T-cell (primary cell): ENCODE data around the gene AVL9. TPM values are rescaled to one million over a fixed set of nuclear protein-coding genes. Genes with fewer than 3 reads are reported as not detected.
"Not testable (repeated sequence)": the region's sequence is repeated elsewhere in the genome, so short reads cannot be mapped to it uniquely, and the experiment has no call there.

Experiments used
- ATAC-seq, 4 experiments: fragments of 200-7000 bp in 3 of 4; fragments of 150-1000 bp in 1 of 4; cut with Tn5 transposase; replicated peaks in 1 of 4; 1 replicate in 3 of 4; 2 replicates in 1 of 4; pipeline ENCODE4 v1.10.0; 2021; ENCODE audit warnings: moderate library complexity in 3 of 4, mild to moderate bottlenecking in 2 of 4, moderate number of reproducible peaks in 1 of 4
- CTCF ChIA-PET, 2 donors: fragments of 300-600 bp; sonication (Branson Sonifier 250); formaldehyde crosslinking; loops; one replicate each; lab custom pipeline; 2022; ENCODE audit warnings: antibody characterized with exemption in 2 of 2; lab: Charles Lee
- POLR2A ChIA-PET, 2 donors: fragments of 300-600 bp; sonication (Branson Sonifier 250); formaldehyde crosslinking; loops; one replicate each; lab custom pipeline; 2022; ENCODE audit warnings: antibody characterized with exemption in 2 of 2; lab: Charles Lee
- DNase-seq, 35 experiments: peaks; one replicate each; pipeline versions ENCODE4 v3.0.0 to v3.0.0-alpha.2; 2013 to 2023
- H3K27ac ChIP-seq: one replicate; pipeline ENCODE4 v1.5.1; 2013; ENCODE audit warnings: low read length
- H3K27me3 ChIP-seq, 2 experiments: replicated peaks in 1 of 2; 1 replicate in 1 of 2; 2 replicates in 1 of 2; pipeline versions ENCODE4 v1.6.1 to v1.7.0; 2013; ENCODE audit warnings: low read length in 1 of 2, mixed read lengths in 1 of 2; ENCODE audit not compliant: control insufficient read depth in 2 of 2, insufficient read depth in 2 of 2; ENCODE audit errors: extremely low read depth in 1 of 2
- H3K36me3 ChIP-seq, 2 donors: 1 replicate in 1 of 2; 2 replicates in 1 of 2; pipeline versions ENCODE4 v1.6.1 to v1.7.0; 2013; ENCODE audit warnings: low read length in 1 of 2; ENCODE audit not compliant: control insufficient read depth in 2 of 2, insufficient read depth in 1 of 2; ENCODE audit errors: extremely low read depth in 1 of 2
- H3K4me1 ChIP-seq, 2 experiments: 1 replicate in 1 of 2; 2 replicates in 1 of 2; pipeline versions ENCODE4 v1.6.1 to v1.7.0; 2013; ENCODE audit warnings: low read length in 2 of 2, mixed read lengths in 1 of 2; ENCODE audit not compliant: insufficient read depth in 2 of 2, control insufficient read depth in 1 of 2; ENCODE audit errors: extremely low read depth in 1 of 2
- H3K4me3 ChIP-seq, 2 donors: 1 replicate in 1 of 2; 2 replicates in 1 of 2; pipeline versions ENCODE4 v1.5.1 to v1.7.0; 2013; ENCODE audit warnings: mild to moderate bottlenecking in 2 of 2, low read length in 1 of 2, moderate library complexity in 1 of 2; ENCODE audit not compliant: control insufficient read depth in 1 of 2; ENCODE audit errors: extremely low read depth in 1 of 2
- H3K9me3 ChIP-seq: 2 replicates; pipeline ENCODE4 v1.7.0; 2013
- H3K27ac Mint-ChIP-seq, 2 donors: one replicate each; pipeline ENCODE4 v1.8.0; 2020 to 2021; ENCODE audit warnings: mild to moderate bottlenecking in 2 of 2, mixed read lengths in 2 of 2
- H3K27me3 Mint-ChIP-seq, 2 donors: one replicate each; pipeline ENCODE4 v1.8.0; 2021 to 2022; ENCODE audit warnings: mixed read lengths in 2 of 2
- H3K36me3 Mint-ChIP-seq: one replicate; pipeline ENCODE4 v1.8.0; 2021; ENCODE audit warnings: mixed read lengths
- H3K4me1 Mint-ChIP-seq, 3 donors: one replicate each; pipeline ENCODE4 v1.8.0; 2020 to 2022; ENCODE audit warnings: mixed read lengths in 3 of 3, mild to moderate bottlenecking in 1 of 3
- H3K4me3 Mint-ChIP-seq, 3 donors: one replicate each; pipeline ENCODE4 v1.8.0; 2020 to 2022; ENCODE audit warnings: mild to moderate bottlenecking in 3 of 3, mixed read lengths in 3 of 3, moderate library complexity in 3 of 3
- H3K9me3 Mint-ChIP-seq, 3 donors: one replicate each; pipeline ENCODE4 v1.8.0; 2020 to 2022; ENCODE audit warnings: mixed read lengths in 3 of 3
- WGBS: methylation state at CpG from one replicate; pipeline ENCODE4 v1.1.5; 2013; ENCODE audit warnings: missing lambda C conversion rate; ENCODE audit not compliant: insufficient coverage; 5-methylcytosine and 5-hydroxymethylcytosine counted together
- total RNA-seq, 35 experiments: library from RNA in 6 of 35; stranded (reverse) in 6 of 35; fragments of 120-200 nt in 1 of 35; gene quantifications; one replicate each; pipeline versions ENCODE4 v1.2.1 to v1.2.4 and lab custom pipeline; 2013 to 2026

AVL9 gene
- total RNA-seq, 5 donors from 2014 or later (not counting 1 experiment from before 2014, with no cell fraction given), result 39.3 to 44.9 (median 39.7) TPM

GRCh38 chr7:32489788-32490126 is 5.5 kb upstream of the AVL9 start:
- Histone ChIP-seq H3K27me3 (no peaks in the 10 kb centered on the region), H3K4me3 (peak overlapping the region; percentile 67 to 91), H3K27ac (peak overlapping the region; percentile 83), H3K36me3 (peaks cover 0 to 9% of the 10 kb centered on the region in 2 donors), H3K9me3 (no peaks in the 10 kb centered on the region), H3K4me1 (peaks cover 8 to 14% of the 10 kb centered on the region in 2 experiments)
- ChIA-PET POLR2A (interaction anchor here in 1 of 2 donors (0.6 kb wide), 1 partner anchor 29 kb away, joined by 3 read pairs; no protein-coding TSS in a partner anchor), CTCF (interaction anchor here (0.5 to 1.0 kb wide), 5 partner anchors 10 to 639 kb away, joined by 3 to 5 read pairs (median 3); no protein-coding TSS in a partner anchor)
- ATAC-seq, result no peak
- WGBS, result 0% methylated on average over 3 of the region's 9 CpGs
- H3K9me3 Mint-ChIP-seq, result no peaks in the 10 kb centered on the region
- peak overlapping the region; percentile 88 to 96 (median 89) for H3K4me3 Mint-ChIP-seq
- H3K36me3 Mint-ChIP-seq, result peaks cover 18% of the 10 kb centered on the region
- no peaks in the 10 kb centered on the region for H3K27me3 Mint-ChIP-seq
- peak overlapping the region; percentile 92 to 96 for H3K27ac Mint-ChIP-seq
- H3K4me1 Mint-ChIP-seq, result peaks cover 34 to 43% (median 36%) of the 10 kb centered on the region in 3 donors
- no peak for DNase-seq

- POLR2A ChIA-PET, result interaction anchor here (0.6 to 0.7 kb wide), 2 partner anchors 29 to 654 kb away, joined by 3 to 6 read pairs; no protein-coding TSS in a partner anchor
- Histone ChIP-seq H3K4me1 (peaks cover 8 to 17% of the 10 kb centered on the region in 2 experiments), H3K36me3 (peaks cover 0 to 9% of the 10 kb centered on the region in 2 donors), H3K27ac (peak within 1 kb of the TSS; percentile 83), H3K4me3 (peak within 1 kb of the TSS; percentile 67 to 91), H3K9me3 (no peaks in the 10 kb centered on the region), H3K27me3 (no peaks in the 10 kb centered on the region)
- peak within 1 kb of the TSS; percentile 88 to 96 (median 89) for H3K4me3 Mint-ChIP-seq
- ATAC-seq (peak; percentile 68 to 83 (median 76)), DNase-seq (peak; percentile 80 to 94 (median 88))
- H3K36me3 Mint-ChIP-seq, result peaks cover 14% of the 10 kb centered on the region
- H3K27ac Mint-ChIP-seq, result peak within 1 kb of the TSS; percentile 92 to 96
- no peaks in the 10 kb centered on the region for H3K27me3 Mint-ChIP-seq
- 0% methylated on average over 29 of the region's 38 CpGs for WGBS
- H3K4me1 Mint-ChIP-seq, result peaks cover 36 to 46% (median 38%) of the 10 kb centered on the region in 3 donors
- CTCF ChIA-PET, result interaction anchor here (0.5 to 1.0 kb wide), 6 partner anchors 10 to 638 kb away, joined by 3 to 5 read pairs (median 4); no protein-coding TSS in a partner anchor
- no peaks in the 10 kb centered on the region for H3K9me3 Mint-ChIP-seq
These were observed 5.0 kb upstream of the AVL9 start, which contains the start of gene LSM5 for GRCh38 chr7:32490127-32490796. TSS of gene LSM5 (minus strand) at chr7:32490380. CDS start at chr7:32490365, 15 bp downstream.

GRCh38 chr7:32494946-32495297 is 367 bp upstream of the AVL9 start:
- Histone ChIP-seq H3K27me3 (no peaks in the 10 kb centered on the region), H3K27ac (peak overlapping the region; percentile 67), H3K9me3 (no peaks in the 10 kb centered on the region), H3K4me1 (peaks cover 12 to 19% of the 10 kb centered on the region in 2 experiments), H3K36me3 (peaks cover 0 to 4% of the 10 kb centered on the region in 2 donors), H3K4me3 (peak overlapping the region; percentile 58 to 79)
- DNase-seq (no peak), ATAC-seq (no peak)
- peak overlapping the region; percentile 95 to 96 for H3K27ac Mint-ChIP-seq
- 0% methylated on average over 3 of the region's 14 CpGs for WGBS
- peaks cover 46 to 55% (median 46%) of the 10 kb centered on the region in 3 donors for H3K4me1 Mint-ChIP-seq
- no peaks in the 10 kb centered on the region for H3K27me3 Mint-ChIP-seq
- ChIA-PET POLR2A (interaction anchor here in 1 of 2 donors (0.6 to 0.9 kb wide), 2 partner anchors 50 to 545 kb away, joined by 3 to 5 read pairs; no protein-coding TSS in a partner anchor), CTCF (no interaction called here)
- H3K4me3 Mint-ChIP-seq, result peak overlapping the region; percentile 90 to 98 (median 91)
- peaks cover 8% of the 10 kb centered on the region for H3K36me3 Mint-ChIP-seq
- H3K9me3 Mint-ChIP-seq, result no peaks in the 10 kb centered on the region

GRCh38 chr7:32496052-32496813 is 944 bp downstream of the AVL9 start:
- Mint-ChIP-seq H3K27ac (peak overlapping the region; percentile 82 to 94), H3K4me1 (peaks cover 49 to 55% (median 50%) of the 10 kb centered on the region in 3 donors), H3K27me3 (no peaks in the 10 kb centered on the region), H3K36me3 (peaks cover 11% of the 10 kb centered on the region), H3K4me3 (peak overlapping the region; percentile 90 to 98 (median 90)), H3K9me3 (no peaks in the 10 kb centered on the region)
- DNase-seq, result no peak
- CTCF ChIA-PET, result interaction anchor here (0.6 to 1.5 kb wide), 7 partner anchors 17 to 612 kb away, joined by 3 to 4 read pairs (median 3); no protein-coding TSS in a partner anchor
- H3K36me3 ChIP-seq, result peaks cover 0 to 5% of the 10 kb centered on the region in 2 donors
- POLR2A ChIA-PET, result interaction anchor here (0.6 to 1.0 kb wide), 9 partner anchors 9 to 639 kb away, joined by 3 to 11 read pairs (median 4); partner anchors contain the start of gene NT5C3A (in 1 of the 2)
- no peaks in the 10 kb centered on the region for H3K27me3 ChIP-seq
- no peak for ATAC-seq
- H3K9me3 ChIP-seq, result no peaks in the 10 kb centered on the region
- peak overlapping the region; percentile 60 to 68 for H3K4me3 ChIP-seq
- H3K27ac ChIP-seq, result peak overlapping the region; percentile 80
- 60% methylated on average over 1 of the region's 10 CpGs for WGBS
- peaks cover 12 to 13% of the 10 kb centered on the region in 2 experiments for H3K4me1 ChIP-seq

- WGBS, result no CpG with 5 or more reads among the region's 2 CpGs
- H3K27ac ChIP-seq, H3K27me3 ChIP-seq, DNase-seq, POLR2A ChIA-PET, ATAC-seq, H3K27me3 Mint-ChIP-seq, H3K27ac Mint-ChIP-seq, H3K4me3 ChIP-seq, H3K36me3 ChIP-seq, H3K9me3 ChIP-seq, H3K9me3 Mint-ChIP-seq: not testable (repeated sequence)
- CTCF ChIA-PET, result interaction anchor here in 1 of 2 donors (0.8 kb wide), 1 partner anchor 10 kb away, joined by 4 read pairs; the partner anchor contains the start of gene LSM5
- peaks cover 60 to 65% (median 64%) of the 10 kb centered on the region in 3 donors for H3K4me1 Mint-ChIP-seq
- H3K36me3 Mint-ChIP-seq, result peaks cover 11% of the 10 kb centered on the region
- H3K4me1 ChIP-seq, result peaks cover 12 to 25% of the 10 kb centered on the region in 2 experiments
- peak overlapping the region in 1 of 3 donors; percentile 32 for H3K4me3 Mint-ChIP-seq
These were observed 4.5 kb downstream of the AVL9 start for GRCh38 chr7:32499755-32500154.
